ENCODE measurements around the gene NFX1.
A peak's percentile ranks its signal among the peaks of the same experiment; 100 is the strongest.
"Not testable (repeated sequence)": the region's sequence is repeated elsewhere in the genome, so short reads cannot be mapped to it uniquely, and the experiment has no call there.

The NFX1 gene

GRCh38 chr9:33388110-33388994, 98.0 kb downstream of the NFX1 start:
- DNase-seq, result no peak
- Mint-ChIP-seq H3K4me3 (no peak overlapping the region), H3K9me3 (no peaks in the 10 kb centered on the region), H3K4me1 (ENCODE audit: low read depth) (no peaks in the 10 kb centered on the region), H3K36me3 (ENCODE audit: low read depth) (no peaks in the 10 kb centered on the region), H3K27me3 (no peaks in the 10 kb centered on the region), H3K27ac (no peak overlapping the region)

- H3K4me3 Mint-ChIP-seq; H3K4me1 Mint-ChIP-seq (ENCODE audit: low read depth); H3K27ac Mint-ChIP-seq; H3K36me3 Mint-ChIP-seq (ENCODE audit: low read depth); H3K9me3 Mint-ChIP-seq; H3K27me3 Mint-ChIP-seq; DNase-seq: not testable (repeated sequence)
These were observed 100.9 kb downstream of the NFX1 start for GRCh38 chr9:33391111-33391771.

GRCh38 chr9:33392591-33393021, 102.3 kb downstream of the NFX1 start:
- not testable (repeated sequence) for H3K27ac Mint-ChIP-seq; H3K9me3 Mint-ChIP-seq; H3K36me3 Mint-ChIP-seq (ENCODE audit: low read depth); H3K27me3 Mint-ChIP-seq; H3K4me3 Mint-ChIP-seq; DNase-seq; H3K4me1 Mint-ChIP-seq (ENCODE audit: low read depth)

- no peak for DNase-seq
- H3K4me3 Mint-ChIP-seq, result no peak overlapping the region
- no peak overlapping the region for H3K27ac Mint-ChIP-seq
- no peaks in the 10 kb centered on the region for H3K4me1 Mint-ChIP-seq (ENCODE audit: low read depth)
- H3K9me3 Mint-ChIP-seq, result no peaks in the 10 kb centered on the region
- no peaks in the 10 kb centered on the region for H3K36me3 Mint-ChIP-seq (ENCODE audit: low read depth)
- H3K27me3 Mint-ChIP-seq, result no peaks in the 10 kb centered on the region
These were observed 103.3 kb downstream of the NFX1 start for GRCh38 chr9:33393581-33393980.

GRCh38 chr9:33393986-33394385, 103.7 kb downstream of the NFX1 start:
- H3K36me3 Mint-ChIP-seq (ENCODE audit: low read depth); H3K4me1 Mint-ChIP-seq (ENCODE audit: low read depth); H3K27me3 Mint-ChIP-seq; H3K4me3 Mint-ChIP-seq; H3K9me3 Mint-ChIP-seq; H3K27ac Mint-ChIP-seq; DNase-seq: not testable (repeated sequence)

- H3K4me3 Mint-ChIP-seq; H3K9me3 Mint-ChIP-seq; H3K36me3 Mint-ChIP-seq (ENCODE audit: low read depth); DNase-seq; H3K27ac Mint-ChIP-seq; H3K27me3 Mint-ChIP-seq; H3K4me1 Mint-ChIP-seq (ENCODE audit: low read depth): not testable (repeated sequence)
These were observed 105.0 kb downstream of the NFX1 start for GRCh38 chr9:33395159-33395879.

GRCh38 chr9:33397801-33398200, 107.5 kb downstream of the NFX1 start:
- not testable (repeated sequence) for H3K27me3 Mint-ChIP-seq; H3K4me1 Mint-ChIP-seq (ENCODE audit: low read depth); H3K9me3 Mint-ChIP-seq; H3K4me3 Mint-ChIP-seq; H3K36me3 Mint-ChIP-seq (ENCODE audit: low read depth); DNase-seq; H3K27ac Mint-ChIP-seq

GRCh38 chr9:33399047-33399446, 108.7 kb downstream of the NFX1 start:
- H3K27ac Mint-ChIP-seq; DNase-seq; H3K36me3 Mint-ChIP-seq (ENCODE audit: low read depth); H3K4me3 Mint-ChIP-seq; H3K4me1 Mint-ChIP-seq (ENCODE audit: low read depth); H3K9me3 Mint-ChIP-seq; H3K27me3 Mint-ChIP-seq: not testable (repeated sequence)

- not testable (repeated sequence) for H3K27ac Mint-ChIP-seq; H3K36me3 Mint-ChIP-seq (ENCODE audit: low read depth); H3K9me3 Mint-ChIP-seq; H3K27me3 Mint-ChIP-seq; DNase-seq; H3K4me3 Mint-ChIP-seq; H3K4me1 Mint-ChIP-seq (ENCODE audit: low read depth)
These were observed 111.5 kb downstream of the NFX1 start for GRCh38 chr9:33401809-33402208.

- H3K4me1 Mint-ChIP-seq (ENCODE audit: low read depth); H3K36me3 Mint-ChIP-seq (ENCODE audit: low read depth); H3K9me3 Mint-ChIP-seq; H3K4me3 Mint-ChIP-seq; H3K27ac Mint-ChIP-seq; DNase-seq; H3K27me3 Mint-ChIP-seq: not testable (repeated sequence)
These were observed 112.1 kb downstream of the NFX1 start, which contains the start of gene AQP7 for GRCh38 chr9:33402371-33402770. Gene AQP7, minus strand, starts transcription at chr9:33402568. Its CDS starts 1,306 bp downstream, at chr9:33401262.

- Mint-ChIP-seq H3K27ac (peak overlapping the region; percentile 41), H3K4me1 (ENCODE audit: low read depth) (peaks cover 5% of the 10 kb centered on the region), H3K27me3 (no peaks in the 10 kb centered on the region), H3K4me3 (no peak overlapping the region), H3K9me3 (no peaks in the 10 kb centered on the region), H3K36me3 (ENCODE audit: low read depth) (no peaks in the 10 kb centered on the region)
- no peak for DNase-seq
These were observed 113.8 kb downstream of the NFX1 start for GRCh38 chr9:33403941-33404787.

GRCh38 chr9:33404788-33405362, 114.6 kb downstream of the NFX1 start:
- no peak for DNase-seq
- H3K36me3 Mint-ChIP-seq (ENCODE audit: low read depth), result no peaks in the 10 kb centered on the region
- no peaks in the 10 kb centered on the region for H3K27me3 Mint-ChIP-seq
- peak overlapping the region; percentile 41 for H3K27ac Mint-ChIP-seq
- H3K4me3 Mint-ChIP-seq, result no peak overlapping the region
- no peaks in the 10 kb centered on the region for H3K9me3 Mint-ChIP-seq
- H3K4me1 Mint-ChIP-seq (ENCODE audit: low read depth), result peaks cover 5% of the 10 kb centered on the region

- no peaks in the 10 kb centered on the region for H3K36me3 Mint-ChIP-seq (ENCODE audit: low read depth)
- H3K9me3 Mint-ChIP-seq, result no peaks in the 10 kb centered on the region
- DNase-seq, result no peak
- no peak overlapping the region for H3K4me3 Mint-ChIP-seq
- no peaks in the 10 kb centered on the region for H3K27me3 Mint-ChIP-seq
- H3K4me1 Mint-ChIP-seq (ENCODE audit: low read depth), result peaks cover 5% of the 10 kb centered on the region
- H3K27ac Mint-ChIP-seq, result no peak overlapping the region
These were observed 116.7 kb downstream of the NFX1 start for GRCh38 chr9:33407061-33407460.

GRCh38 chr9:33408087-33408486, 117.8 kb downstream of the NFX1 start:
- no peaks in the 10 kb centered on the region for H3K27me3 Mint-ChIP-seq
- DNase-seq, result no peak
- peaks cover 5% of the 10 kb centered on the region for H3K4me1 Mint-ChIP-seq (ENCODE audit: low read depth)
- no peak overlapping the region for H3K4me3 Mint-ChIP-seq
- H3K27ac Mint-ChIP-seq, result no peak overlapping the region
- H3K36me3 Mint-ChIP-seq (ENCODE audit: low read depth), result no peaks in the 10 kb centered on the region
- no peaks in the 10 kb centered on the region for H3K9me3 Mint-ChIP-seq
